DMS 273 treated with DMSO at 0.1 percent for 48 hours (cell line): ENCODE measurements around the gene ASTN2.
A peak's percentile ranks its signal among the peaks of the same experiment; 100 is the strongest.

Source experiments
- DNase-seq: peaks from one replicate; lab custom pipeline; 2025; lab: John Stamatoyannopoulos, UW

Gene ASTN2

GRCh38 chr9:117114768-117115167 is 300.1 kb downstream of the ASTN2 start:
- no peak for DNase-seq

GRCh38 chr9:117104716-117105495 is 310.0 kb downstream of the ASTN2 start:
- DNase-seq: no peak

DNA sequence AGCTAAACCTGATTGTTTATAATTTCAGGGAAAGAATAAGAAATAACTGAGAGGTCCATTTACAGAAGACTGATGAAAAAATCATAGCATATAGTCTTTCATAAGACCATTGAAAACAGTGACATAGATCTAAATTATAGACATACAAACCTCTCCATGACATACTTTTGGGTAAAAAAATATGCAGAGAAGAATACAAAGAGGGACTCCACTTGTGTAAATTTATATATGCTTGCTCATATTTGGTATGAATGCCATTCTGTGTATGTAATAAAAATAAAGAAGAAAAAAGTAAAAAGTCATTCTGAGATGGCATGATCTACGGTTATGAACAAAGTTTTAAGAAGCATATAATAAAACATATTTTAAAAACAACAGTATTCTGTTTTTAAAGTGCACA is 310.7 kb downstream of the ASTN2 start:
- no peak for DNase-seq

DNA sequence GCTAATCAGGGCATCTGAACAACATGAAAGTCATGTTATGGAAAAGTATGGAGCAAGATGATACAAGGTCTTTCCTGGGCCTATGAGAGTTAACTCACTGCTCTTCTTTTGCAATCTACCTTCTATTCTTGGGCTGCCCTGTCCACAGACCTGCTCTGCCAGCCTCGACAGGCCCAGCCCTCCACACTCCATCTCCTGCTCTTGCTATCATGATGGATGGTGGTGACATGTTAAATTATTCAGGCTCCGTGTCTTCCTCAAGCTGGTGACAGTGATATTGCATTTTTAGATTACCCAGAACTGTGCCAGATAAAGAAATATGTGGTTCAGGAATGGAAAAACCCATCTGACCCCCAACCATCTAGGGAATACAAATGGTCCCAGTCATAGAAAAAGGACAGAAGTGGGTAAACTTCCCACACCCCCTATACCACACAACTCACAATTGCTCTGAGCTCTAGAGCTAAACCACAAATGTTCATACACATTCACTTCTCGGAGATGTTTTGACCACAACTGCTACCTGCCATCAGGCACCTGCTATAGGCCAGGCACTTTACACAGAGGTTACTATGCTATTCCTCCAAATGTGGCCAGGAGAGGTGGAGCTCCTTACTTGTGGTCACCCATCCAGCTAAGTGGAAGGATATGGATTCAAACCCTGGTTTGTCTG is 311.3 kb downstream of the ASTN2 start:
- no peak for DNase-seq

GRCh38 chr9:117101008-117101407 is 313.8 kb downstream of the ASTN2 start:
- DNase-seq: no peak

DNA sequence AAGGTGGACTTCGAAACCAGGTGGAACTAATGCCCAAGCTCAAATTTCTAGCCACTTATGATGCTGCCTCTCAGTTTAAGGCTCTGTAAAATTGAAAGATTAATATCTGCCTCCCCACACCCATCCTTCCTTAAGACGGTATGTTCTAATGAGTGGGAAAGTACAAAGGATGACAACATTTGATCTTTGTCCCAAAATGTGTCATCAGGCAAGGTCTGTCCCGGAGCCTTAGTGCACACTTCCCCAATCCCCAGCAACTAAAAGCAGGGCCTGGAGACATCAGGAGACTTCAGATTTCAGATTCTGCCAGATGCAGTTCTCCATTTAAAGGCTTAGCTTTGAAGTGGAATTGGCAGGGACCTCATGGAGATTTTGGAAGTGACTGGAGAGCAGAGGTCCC is 316.5 kb downstream of the ASTN2 start:
- no peak for DNase-seq

- DNase-seq: no peak
These were observed 317.1 kb downstream of the ASTN2 start for GRCh38 chr9:117097761-117098160.

- DNase-seq: no peak
These were observed 318.7 kb downstream of the ASTN2 start for GRCh38 chr9:117096138-117096537.

DNA sequence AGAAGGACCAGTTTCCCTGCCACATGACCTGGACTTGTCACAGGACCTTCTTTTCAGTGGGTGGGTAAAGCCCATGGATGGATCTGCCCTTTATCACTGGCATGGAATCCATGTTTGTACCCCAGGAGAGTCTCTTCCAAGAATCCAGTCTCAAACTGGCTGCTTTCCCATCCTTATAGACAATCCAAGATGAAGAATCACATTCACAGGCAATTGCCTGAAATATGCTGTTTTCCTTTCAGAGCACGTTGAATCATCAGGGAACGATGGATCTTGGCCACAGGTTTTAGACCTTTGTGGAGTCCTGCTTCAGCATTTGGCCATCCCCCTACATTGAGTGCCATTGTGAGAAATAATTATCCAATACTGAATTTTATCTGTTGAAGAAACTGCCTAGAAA is 319.8 kb downstream of the ASTN2 start:
- DNase-seq: no peak

- no peak for DNase-seq
These were observed 320.7 kb downstream of the ASTN2 start for GRCh38 chr9:117093891-117094844.

- no peak for DNase-seq
These were observed 322.3 kb downstream of the ASTN2 start for GRCh38 chr9:117092582-117092981.

DNA sequence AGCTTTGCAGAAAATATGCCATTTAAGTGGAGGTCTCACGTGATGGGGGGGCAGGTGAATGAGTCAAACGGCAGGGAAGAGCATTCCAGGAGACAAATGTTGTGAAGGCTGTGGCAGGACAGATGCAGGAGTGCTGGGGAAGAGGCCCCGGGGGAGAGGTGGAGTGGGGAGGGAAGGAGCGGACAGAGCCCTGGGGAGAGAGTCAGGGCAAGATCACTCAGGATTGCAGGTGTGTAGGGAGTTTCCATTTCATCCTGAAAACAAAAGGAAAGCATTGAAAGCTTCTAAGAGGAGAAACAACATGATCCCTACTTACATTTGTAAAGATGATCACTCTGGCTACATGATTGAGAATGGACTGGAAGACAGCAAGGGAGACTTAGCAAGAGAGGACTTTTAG is 323.3 kb downstream of the ASTN2 start:
- DNase-seq: no peak

GRCh38 chr9:117088786-117089185 is 326.1 kb downstream of the ASTN2 start:
- DNase-seq: no peak

- DNase-seq: no peak
These were observed 326.7 kb downstream of the ASTN2 start for GRCh38 chr9:117088140-117088539.

GRCh38 chr9:117084221-117084620 is 330.6 kb downstream of the ASTN2 start:
- no peak for DNase-seq

DNA sequence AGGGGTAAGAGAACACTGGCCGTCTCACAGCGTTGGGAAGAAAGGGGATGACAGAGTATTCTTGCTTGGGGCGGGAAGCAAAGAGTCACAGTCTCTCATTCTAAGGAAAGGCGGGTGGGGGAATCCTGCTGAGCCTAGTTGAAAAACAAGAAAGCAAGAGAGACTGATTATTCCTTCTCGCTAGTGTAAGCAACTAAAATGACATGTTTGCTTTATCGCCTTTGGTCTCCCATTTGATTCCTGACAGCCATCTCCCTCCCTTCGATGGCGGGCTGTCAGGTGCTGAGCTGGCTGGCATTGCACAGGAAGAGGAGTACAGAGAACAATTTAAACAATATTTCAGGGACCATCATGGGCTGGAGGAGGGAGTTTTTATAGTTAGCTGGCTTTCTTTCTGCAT is 331.3 kb downstream of the ASTN2 start:
- DNase-seq: no peak

- DNase-seq: peak; percentile 27
These were observed 333.1 kb downstream of the ASTN2 start for GRCh38 chr9:117081641-117082317.

DNA sequence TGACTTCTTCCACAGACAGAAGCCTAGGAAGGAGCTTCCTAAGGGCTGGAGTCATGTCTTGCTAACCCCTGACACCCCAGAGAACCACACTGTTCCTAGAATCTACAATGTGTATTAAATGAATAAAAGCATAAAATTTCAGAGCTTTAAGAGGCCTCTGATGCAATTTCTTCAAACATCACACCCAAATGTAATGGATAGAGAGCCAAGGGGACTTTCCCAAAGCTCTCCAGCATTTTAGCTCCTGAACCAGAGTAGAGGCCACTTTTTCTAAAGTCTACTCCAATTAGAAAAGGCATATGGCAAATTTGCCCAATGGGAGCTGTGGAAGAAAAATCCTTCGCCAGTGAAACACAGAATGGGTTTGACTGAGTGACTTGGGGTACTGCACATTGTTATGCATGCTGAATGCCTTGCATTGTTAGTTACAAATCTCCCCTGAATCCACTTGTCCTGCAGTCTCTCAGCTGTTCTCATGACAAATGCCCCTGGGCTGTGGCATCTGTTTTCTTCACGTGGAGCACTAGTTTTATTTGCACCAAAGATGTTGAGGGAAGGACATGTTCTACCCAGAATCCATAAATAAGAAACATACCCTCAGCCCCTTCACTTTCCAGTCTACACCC is 334.0 kb downstream of the ASTN2 start:
- no peak for DNase-seq

DNA sequence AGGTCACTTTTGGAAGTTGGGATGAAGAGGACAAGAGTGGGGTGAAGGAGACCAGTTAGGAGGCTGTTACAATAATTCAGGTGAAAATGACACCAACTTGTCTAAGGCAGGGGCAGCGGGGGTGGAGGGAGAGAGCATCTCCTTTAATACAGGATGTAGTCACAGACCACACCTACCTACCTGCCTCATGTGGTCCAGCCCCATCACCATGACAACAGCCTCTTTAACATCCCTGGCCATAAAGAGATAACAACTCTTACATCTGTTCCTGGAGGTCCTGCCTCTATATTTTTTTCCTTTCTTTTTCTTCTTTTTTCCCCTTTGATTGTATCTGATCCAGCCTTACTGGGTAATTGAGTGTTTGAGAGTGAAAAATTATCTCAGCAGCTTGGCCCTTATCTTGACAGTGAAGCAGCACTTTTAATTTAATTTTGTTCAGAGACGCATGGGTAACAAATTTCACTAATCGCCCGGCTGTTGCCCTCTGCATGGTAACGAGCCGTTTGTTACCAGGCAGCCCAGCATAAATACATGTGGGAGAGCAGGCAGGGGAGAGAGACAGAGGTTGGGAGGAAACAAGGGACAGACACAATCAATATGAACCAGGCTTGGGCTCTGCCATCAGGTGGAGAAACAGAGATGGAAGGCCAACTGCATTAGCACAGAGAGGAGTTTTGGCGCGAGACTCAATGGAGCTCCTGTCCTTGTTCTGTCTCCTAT is 338.1 kb downstream of the ASTN2 start:
- DNase-seq: no peak

GRCh38 chr9:117075636-117076035 is 339.2 kb downstream of the ASTN2 start:
- no peak for DNase-seq
